GM19463 (cell line): ENCODE data around the gene UBA6.

Experiments used
- ATAC-seq: cut with Tn5 transposase; IDR thresholded peaks from one replicate; pipeline ENCODE4 v1.9.1; 2021; ENCODE audit warnings: mild to moderate bottlenecking, moderate library complexity; ENCODE audit not compliant: unreplicated experiment

Gene UBA6

GRCh38 chr4:67581208-67581857 is 119.6 kb downstream of the UBA6 start:
- ATAC-seq = peak; percentile 46

GRCh38 chr4:67580577-67580976 is 120.4 kb downstream of the UBA6 start:
- ATAC-seq = peak; percentile 43

- peak; percentile 28 for ATAC-seq
These were observed 124.4 kb downstream of the UBA6 start for GRCh38 chr4:67576538-67576937.

- ATAC-seq = no peak
These were observed 124.9 kb downstream of the UBA6 start for GRCh38 chr4:67576059-67576466.

- ATAC-seq = peak; percentile 89
These were observed 125.5 kb downstream of the UBA6 start for GRCh38 chr4:67575232-67576058.

- no peak for ATAC-seq
These were observed 127.8 kb downstream of the UBA6 start for GRCh38 chr4:67573193-67573592.

GRCh38 chr4:67571975-67572374 is 129.0 kb downstream of the UBA6 start:
- ATAC-seq = no peak

- ATAC-seq = no peak
These were observed 130.4 kb downstream of the UBA6 start for GRCh38 chr4:67570537-67570936.

- ATAC-seq = no peak
These were observed 132.1 kb downstream of the UBA6 start for GRCh38 chr4:67568820-67569219.

- no peak for ATAC-seq
These were observed 134.6 kb downstream of the UBA6 start for GRCh38 chr4:67566335-67566734.

- ATAC-seq = no peak
These were observed 135.7 kb downstream of the UBA6 start for GRCh38 chr4:67565284-67565683.
